IMR-90 (cell line): ENCODE data around the gene NDUFV2. TPM values are rescaled to one million over a fixed set of nuclear protein-coding genes. Genes with fewer than 3 reads are reported as not detected.

Experiments
- ATAC-seq: fragments of 200-7000 bp; cut with Tn5 transposase; 2 replicates; pipeline ENCODE4 v1.9.1; 2020; ENCODE audit warnings: low read depth, mild to moderate bottlenecking, moderate library complexity
- BruUV-seq: library from RNA; stranded (reverse); fragments of 400-500 nt; replicated peaks from 2 replicates; lab custom pipeline; 2021; lab: Mats Ljungman, UMichigan
- CTCF ChIA-PET: fragments of 300-600 bp; formaldehyde crosslinking; extraction: SDS; loops from one replicate; lab custom pipeline; 2021; ENCODE audit warnings: antibody characterized with exemption; lab: Yijun Ruan, JAX
- POLR2A ChIA-PET: fragments of 300-600 bp; sonication (Branson Sonifier 250); formaldehyde crosslinking; loops from one replicate; lab custom pipeline; 2022; ENCODE audit warnings: antibody characterized with exemption; ENCODE audit not compliant: unreplicated experiment; lab: Charles Lee
- DNase-seq: peaks from one replicate; pipeline ENCODE4 v3.0.0; 2013
- H2AFZ ChIP-seq: replicated peaks from 2 replicates; pipeline ENCODE3; 2013; ENCODE audit warnings: low read length, mild to moderate bottlenecking; ENCODE audit not compliant: poor library complexity
- H2AK5ac ChIP-seq: 2 replicates; pipeline ENCODE4 v1.6.1; 2013; ENCODE audit warnings: low read depth, low read length, inconsistent platforms
- H2AK9ac ChIP-seq: replicated peaks from 2 replicates; pipeline ENCODE3; 2013; ENCODE audit warnings: mild to moderate bottlenecking, low read depth, low read length, moderate library complexity; ENCODE audit not compliant: poor library complexity
- H2BK120ac ChIP-seq: 2 replicates; pipeline ENCODE4 v1.6.1; 2013; ENCODE audit warnings: low read depth, low read length, inconsistent platforms
- H2BK15ac ChIP-seq: 3 replicates; pipeline ENCODE4 v1.6.1; 2013; ENCODE audit warnings: low read depth, low read length, inconsistent platforms
- H2BK20ac ChIP-seq: 2 replicates; pipeline ENCODE4 v1.6.1; 2013; ENCODE audit warnings: low read depth, mild to moderate bottlenecking, inconsistent platforms, low read length, moderate library complexity
- H2BK5ac ChIP-seq: 2 replicates; pipeline ENCODE4 v1.6.1; 2013; ENCODE audit warnings: mild to moderate bottlenecking, low read depth, low read length, inconsistent platforms; ENCODE audit not compliant: poor library complexity, severe bottlenecking
- H3K14ac ChIP-seq: replicated peaks from 2 replicates; pipeline ENCODE4 v1.6.1; 2013; ENCODE audit warnings: low read depth, low read length, inconsistent platforms
- H3K18ac ChIP-seq: 2 replicates; pipeline ENCODE4 v1.6.1; 2013; ENCODE audit warnings: low read depth, low read length, control low read depth
- H3K23ac ChIP-seq: 2 replicates; pipeline ENCODE4 v1.6.1; 2013; ENCODE audit warnings: low read depth, low read length, inconsistent platforms
- H3K27ac ChIP-seq: 2 replicates; pipeline ENCODE4 v1.5.1; 2013; ENCODE audit warnings: mild to moderate bottlenecking, control low read depth, low read length; ENCODE audit not compliant: insufficient read depth
- H3K27me3 ChIP-seq: 2 replicates; pipeline ENCODE4 v1.6.1; 2013; ENCODE audit warnings: low read length; ENCODE audit not compliant: control insufficient read depth, insufficient read depth
- H3K36me3 ChIP-seq: 2 replicates; pipeline ENCODE4 v1.6.1; 2013; ENCODE audit warnings: low read length, mixed read lengths; ENCODE audit not compliant: control insufficient read depth, insufficient read depth
- H3K4ac ChIP-seq: 2 replicates; pipeline ENCODE4 v1.6.1; 2013; ENCODE audit warnings: low read depth, low read length, inconsistent platforms
- H3K4me1 ChIP-seq: 2 replicates; pipeline ENCODE4 v1.6.1; 2013; ENCODE audit warnings: low read length, mixed read lengths; ENCODE audit not compliant: control insufficient read depth, insufficient read depth
- H3K4me2 ChIP-seq: 2 replicates; pipeline ENCODE4 v1.6.1; 2013; ENCODE audit warnings: low read depth, mild to moderate bottlenecking, control low read depth, low read length, moderate library complexity
- H3K4me3 ChIP-seq: 2 replicates; pipeline ENCODE4 v1.5.1; 2013; ENCODE audit warnings: low read depth, mild to moderate bottlenecking, control low read depth, low read length, moderate library complexity; ENCODE audit not compliant: insufficient read depth
- H3K56ac ChIP-seq: 2 replicates; pipeline ENCODE4 v1.6.1; 2013; ENCODE audit warnings: low read length, inconsistent platforms; ENCODE audit not compliant: insufficient read depth; ENCODE audit errors: extremely low read depth
- H3K79me1 ChIP-seq, 2 experiments: 2 replicates each; pipeline ENCODE4 v1.6.1; 2013; ENCODE audit warnings: low read length in 2 of 2, inconsistent platforms in 1 of 2, low read depth in 1 of 2
- H3K9ac ChIP-seq: 2 replicates; pipeline ENCODE4 v1.6.1; 2013; ENCODE audit warnings: low read depth, low read length, control low read depth
- H3K9me1 ChIP-seq: 2 replicates; pipeline ENCODE4 v1.6.1; 2013; ENCODE audit warnings: low read length, inconsistent platforms; ENCODE audit not compliant: insufficient read depth
- H3K9me3 ChIP-seq: 2 replicates; pipeline ENCODE4 v1.6.1; 2013; ENCODE audit warnings: low read length; ENCODE audit not compliant: control insufficient read depth, insufficient read depth
- H4K20me1 ChIP-seq: 2 replicates; pipeline ENCODE4 v1.6.1; 2013; ENCODE audit warnings: low read length, inconsistent platforms; ENCODE audit not compliant: insufficient read depth
- H4K5ac ChIP-seq: 2 replicates; pipeline ENCODE4 v1.6.1; 2013; ENCODE audit warnings: mild to moderate bottlenecking, low read depth, low read length, control low read depth
- H4K8ac ChIP-seq, 2 experiments: 2 replicates each; pipeline ENCODE4 v1.6.1; 2013; ENCODE audit warnings: low read depth in 2 of 2, low read length in 2 of 2, control low read depth in 1 of 2, inconsistent platforms in 1 of 2
- H4K91ac ChIP-seq: 2 replicates; pipeline ENCODE4 v1.6.1; 2013; ENCODE audit warnings: low read depth, low read length, inconsistent platforms; ENCODE audit not compliant: insufficient read depth
- MAZ ChIP-seq: IDR thresholded peaks from 2 replicates; pipeline ENCODE4 v1.6.1; 2012; ENCODE audit warnings: low read depth, mild to moderate bottlenecking, low read length, improper control_type of control experiment, moderate library complexity, borderline replicate concordance
- MXI1 ChIP-seq: IDR thresholded peaks from 2 replicates; pipeline ENCODE4 v1.6.1; 2012; ENCODE audit warnings: low read depth, mild to moderate bottlenecking, low read length, moderate library complexity, borderline replicate concordance
- POLR2A ChIP-seq: IDR thresholded peaks from 2 replicates; pipeline ENCODE4 v1.6.1; 2012; ENCODE audit warnings: mild to moderate bottlenecking, low read depth, low read length
- SMC3 ChIP-seq: fragments of 150-350 bp; IDR thresholded peaks from 2 replicates; pipeline ENCODE4 v1.6.1; 2016; ENCODE audit warnings: low read depth, mild to moderate bottlenecking, antibody characterized with exemption, low read length, moderate library complexity
- WGBS, 2 experiments: methylation state at CpG; one replicate each; pipeline versions ENCODE4 v1.1.5 to v1.1.7; 2013; ENCODE audit warnings: missing lambda C conversion rate in 2 of 2; ENCODE audit not compliant: insufficient read length in 1 of 2; ENCODE audit errors: extremely low coverage in 2 of 2; 5-methylcytosine and 5-hydroxymethylcytosine counted together
- dilution Hi-C: fragments of 300-500 bp; cut with HindIII; formaldehyde crosslinking; loops from one replicate; pipeline ENCODE4 v1.14.3; 2018; ENCODE audit warnings: low sequenced_read_pairs; ENCODE audit not compliant: unreplicated experiment
- in situ Hi-C: fragments of 300-500 bp; cut with MboI; formaldehyde crosslinking; loops from 3 replicates; pipeline ENCODE4 v1.14.3; 2019; ENCODE audit warnings: low sequenced_read_pairs, inconsistent platforms, mixed read lengths
- intact Hi-C: fragments of 100-400 bp; cut with micrococcal nuclease; formaldehyde crosslinking; loops from 2 replicates; pipeline ENCODE4 v1.10.0; 2022
- polyA plus RNA-seq, 3 experiments: library from polyadenylated mRNA; depleted of rRNA; stranded (reverse); fragments of >200 nt; gene quantifications; 2 replicates each; pipeline ENCODE4 v1.2.3, GENCODE V29; 2012; ENCODE audit warnings: low replicate concordance in 1 of 3
- total RNA-seq: library from RNA; depleted of rRNA; stranded (reverse); fragments of >200 nt; gene quantifications from 2 replicates; pipeline ENCODE4 v1.2.3, GENCODE V29; 2012
- TF ChIP-seq, protein P1 (sequence below): fragments of 150-350 bp; IDR thresholded peaks from 2 replicates; pipeline ENCODE4 v1.6.1; 2017; ENCODE audit warnings: mild to moderate bottlenecking, antibody characterized with exemption, low read length, low read depth

Gene NDUFV2
- total and polyA plus RNA-seq, 2 of the 4 experiments (the other 2 are of a cell fraction), result 106 to 126 TPM

GRCh38 chr18:9123520-9123919 lies 21.0 kb downstream of the NDUFV2 start:
- no peak overlapping the region for H3K23ac ChIP-seq
- WGBS, 2 experiments, result no CpG with 5 or more reads among the region's 2 CpGs
- ChIA-PET CTCF (no interaction called here), POLR2A (interaction anchor here (0.6 kb wide), 1 partner anchor 14 kb away, joined by 3 read pairs; no protein-coding TSS in a partner anchor)
- H3K79me1 ChIP-seq, result peaks cover 21 to 42% of the 10 kb centered on the region in 2 experiments
- no peaks in the 10 kb centered on the region for H3K9me1 ChIP-seq
- intact Hi-C loops (no loop called here), dilution Hi-C loops (no loop called here), in situ Hi-C loops (no loop called here)
- peak overlapping the region in 1 of 2 experiments; percentile 22; a peak in 1 of 4 replicates for H4K8ac ChIP-seq
- ATAC-seq (no peak), DNase-seq (no peak)
- no peak overlapping the region for H3K18ac ChIP-seq
- H3K9ac ChIP-seq, result no peak overlapping the region
- peak overlapping the region; percentile 50 for H2BK5ac ChIP-seq
- H4K5ac ChIP-seq, result no peak overlapping the region
- no peak overlapping the region for H2BK120ac ChIP-seq
- BruUV-seq, result no TSS peak
- no peak overlapping the region for H3K4me3 ChIP-seq
- peaks cover 27% of the 10 kb centered on the region for H3K36me3 ChIP-seq
- TF ChIP-seq MXI1 (no peak), POLR2A (no peak), MAZ (no peak), SMC3 (no peak)
- TF ChIP-seq, protein P1, sequence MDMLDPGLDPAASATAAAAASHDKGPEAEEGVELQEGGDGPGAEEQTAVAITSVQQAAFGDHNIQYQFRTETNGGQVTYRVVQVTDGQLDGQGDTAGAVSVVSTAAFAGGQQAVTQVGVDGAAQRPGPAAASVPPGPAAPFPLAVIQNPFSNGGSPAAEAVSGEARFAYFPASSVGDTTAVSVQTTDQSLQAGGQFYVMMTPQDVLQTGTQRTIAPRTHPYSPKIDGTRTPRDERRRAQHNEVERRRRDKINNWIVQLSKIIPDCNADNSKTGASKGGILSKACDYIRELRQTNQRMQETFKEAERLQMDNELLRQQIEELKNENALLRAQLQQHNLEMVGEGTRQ, result no peak
- H3K4me1 ChIP-seq, result peaks cover 5% of the 10 kb centered on the region
- peaks cover 9% of the 10 kb centered on the region; the same call in 1 of the 2 replicates for H4K20me1 ChIP-seq
- H2AK5ac ChIP-seq, result peak overlapping the region; percentile 43
- no peak overlapping the region for H4K91ac ChIP-seq
- peak overlapping the region; percentile 6; the same call in 1 of the 2 replicates for H3K4ac ChIP-seq
- no peaks in the 10 kb centered on the region for H3K27me3 ChIP-seq
- no peak overlapping the region for H3K14ac ChIP-seq
- H2AFZ ChIP-seq, result no peak overlapping the region
- no peak overlapping the region for H3K4me2 ChIP-seq
- no peak overlapping the region for H2BK15ac ChIP-seq
- H3K56ac ChIP-seq, result no peak overlapping the region
- no peaks in the 10 kb centered on the region for H3K9me3 ChIP-seq
- no peak overlapping the region for H3K27ac ChIP-seq
- H2BK20ac ChIP-seq, result no peak overlapping the region
- no peak overlapping the region for H2AK9ac ChIP-seq
